ENCODE results near the gene LSM12. TPM values are rescaled to one million over a fixed set of nuclear protein-coding genes. Genes with fewer than 3 reads are reported as not detected.

The LSM12 gene
- total RNA-seq, 3 donors from 2014 or later, result 45.1 to 63.5 (median 48.2) TPM

DNA sequence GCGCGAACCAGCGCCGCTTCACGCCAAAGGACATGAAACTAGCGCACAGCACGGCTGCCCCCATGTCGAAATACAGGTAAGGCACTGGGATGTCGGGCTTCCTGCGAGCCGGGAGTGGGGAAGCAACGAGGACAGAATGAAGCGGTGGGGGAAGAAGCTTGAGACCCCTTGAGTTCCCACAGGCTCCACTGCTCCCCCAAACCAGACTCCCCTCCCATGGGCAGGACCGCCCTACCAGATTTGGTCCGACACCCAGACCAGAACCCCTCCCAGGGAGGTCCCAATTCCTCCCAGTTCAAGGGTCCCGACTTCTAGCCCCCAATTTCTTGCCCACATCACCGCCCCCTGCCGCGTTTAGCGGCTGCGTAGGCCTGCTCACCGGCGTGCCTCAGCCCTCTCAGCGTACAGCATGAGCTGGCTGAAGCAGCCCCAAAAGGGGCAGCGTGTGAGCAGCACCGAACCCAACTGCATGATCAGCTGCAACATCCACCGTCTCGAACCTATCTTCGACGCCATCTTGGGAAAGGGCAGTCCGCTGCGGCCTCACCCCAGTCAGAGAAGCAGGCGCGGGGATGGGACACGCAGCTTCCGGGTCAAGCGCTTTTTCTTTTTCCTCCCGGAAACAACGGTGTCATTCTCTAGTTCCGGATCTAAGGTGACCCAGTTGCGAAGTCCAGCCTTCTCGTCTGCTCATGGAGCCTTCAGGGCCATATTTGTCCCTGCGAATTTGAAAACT lies 51.9 kb downstream of the LSM12 start, which contains the start of gene TMEM101:
Gene TMEM101 (minus strand): TSS at position 527 of the 736 bp plus-strand sequence. CDS start 11 bp downstream, at position 516.
- intact Hi-C loops (cut with DNase I, micrococcal nuclease), result no loop called here
- H3K36me3 ChIP-seq (ENCODE audit: low read depth), result peaks cover 7% of the 10 kb centered on the region
- peak within 1 kb of the TSS; percentile 52 for H3K4me3 ChIP-seq
- no peaks in the 10 kb centered on the region for H3K9me3 ChIP-seq
- peak; percentile 91 to 94 (median 93) for DNase-seq
- H3K4me1 ChIP-seq (ENCODE audit: low read depth), result peaks cover 8% of the 10 kb centered on the region
- ATAC-seq, result peak; percentile 99
- TF ChIP-seq, protein P1, sequence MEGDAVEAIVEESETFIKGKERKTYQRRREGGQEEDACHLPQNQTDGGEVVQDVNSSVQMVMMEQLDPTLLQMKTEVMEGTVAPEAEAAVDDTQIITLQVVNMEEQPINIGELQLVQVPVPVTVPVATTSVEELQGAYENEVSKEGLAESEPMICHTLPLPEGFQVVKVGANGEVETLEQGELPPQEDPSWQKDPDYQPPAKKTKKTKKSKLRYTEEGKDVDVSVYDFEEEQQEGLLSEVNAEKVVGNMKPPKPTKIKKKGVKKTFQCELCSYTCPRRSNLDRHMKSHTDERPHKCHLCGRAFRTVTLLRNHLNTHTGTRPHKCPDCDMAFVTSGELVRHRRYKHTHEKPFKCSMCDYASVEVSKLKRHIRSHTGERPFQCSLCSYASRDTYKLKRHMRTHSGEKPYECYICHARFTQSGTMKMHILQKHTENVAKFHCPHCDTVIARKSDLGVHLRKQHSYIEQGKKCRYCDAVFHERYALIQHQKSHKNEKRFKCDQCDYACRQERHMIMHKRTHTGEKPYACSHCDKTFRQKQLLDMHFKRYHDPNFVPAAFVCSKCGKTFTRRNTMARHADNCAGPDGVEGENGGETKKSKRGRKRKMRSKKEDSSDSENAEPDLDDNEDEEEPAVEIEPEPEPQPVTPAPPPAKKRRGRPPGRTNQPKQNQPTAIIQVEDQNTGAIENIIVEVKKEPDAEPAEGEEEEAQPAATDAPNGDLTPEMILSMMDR (IDR thresholded peaks at IDR 0.05), result no peak

DNA sequence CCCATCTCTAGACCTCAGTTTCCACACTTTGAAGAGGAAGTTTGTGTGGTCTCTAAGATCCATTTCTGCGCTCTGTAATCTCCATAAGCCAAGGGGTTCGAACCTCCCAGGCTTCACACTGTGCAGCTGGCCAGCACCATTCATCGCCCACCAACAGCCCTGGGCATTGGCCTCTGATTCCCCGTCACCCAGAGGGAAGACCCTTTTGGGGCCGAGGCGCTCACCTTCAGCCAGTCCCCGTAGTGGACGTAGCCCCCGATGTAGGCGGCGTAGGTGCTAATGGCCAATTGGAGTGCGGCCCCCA lies 52.4 kb downstream of the LSM12 start:
- H3K4me1 ChIP-seq (ENCODE audit: low read depth), result peaks cover 8% of the 10 kb centered on the region
- intact Hi-C loops (cut with DNase I, micrococcal nuclease), result no loop called here

DNA sequence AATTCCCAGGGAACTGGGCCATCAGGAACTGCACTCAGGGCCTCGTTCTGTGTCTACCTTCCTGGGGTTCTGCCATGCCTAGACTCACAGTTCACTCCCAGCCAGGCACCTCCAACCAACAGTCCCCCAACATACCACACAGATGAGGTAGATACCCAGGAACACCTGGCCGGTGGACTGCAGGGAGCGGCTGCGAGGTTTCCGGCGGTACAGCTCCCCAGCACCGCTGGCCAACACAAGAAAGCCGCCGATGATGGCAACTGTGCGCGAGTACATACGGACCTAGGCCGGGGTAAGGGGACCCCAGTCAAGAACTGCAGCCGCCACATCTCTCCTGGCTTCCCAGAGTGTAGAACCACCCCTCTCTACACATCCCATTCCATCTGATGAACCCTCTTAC lies 53.6 kb downstream of the LSM12 start:
- H3K4me3 ChIP-seq, result no peak overlapping the region
- intact Hi-C loops (cut with DNase I, micrococcal nuclease), result no loop called here

More for the DNA sequence above, 52.4 kb downstream of the LSM12 start:
- peaks cover 7% of the 10 kb centered on the region for H3K36me3 ChIP-seq (ENCODE audit: low read depth)
- peak overlapping the region; percentile 52 for H3K4me3 ChIP-seq
- no peaks in the 10 kb centered on the region for H3K9me3 ChIP-seq
- ATAC-seq (peak; percentile 6), DNase-seq (no peak)
- TF ChIP-seq, protein P1 (IDR thresholded peaks at IDR 0.05), result no peak

DNA sequence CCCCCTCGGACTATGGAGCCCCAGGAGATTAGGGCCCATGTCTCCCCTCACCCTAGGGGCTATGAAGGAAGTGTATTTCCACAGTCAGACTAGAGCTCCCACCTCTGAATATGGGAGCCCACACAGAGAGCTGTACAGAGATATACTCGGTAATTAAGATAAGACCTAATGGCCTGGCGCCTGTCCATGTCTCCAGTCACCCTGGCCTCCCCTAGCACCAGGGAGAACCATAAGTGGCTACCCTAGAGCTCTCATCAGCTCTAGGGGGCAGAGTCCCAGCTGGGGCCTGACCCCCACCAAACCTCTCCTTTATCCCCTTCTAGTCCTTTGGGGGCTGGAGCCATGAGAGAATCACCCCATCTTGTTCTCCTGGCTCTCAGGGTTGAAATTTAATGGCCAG lies 54.1 kb downstream of the LSM12 start:
- peak in 1 of 3 donors; percentile 12 for DNase-seq
- H3K4me3 ChIP-seq, result no peak overlapping the region
- TF ChIP-seq, protein P1 (IDR thresholded peaks at IDR 0.05), result no peak
- H3K36me3 ChIP-seq (ENCODE audit: low read depth), result peaks cover 7% of the 10 kb centered on the region
- intact Hi-C loops (cut with DNase I, micrococcal nuclease), result no loop called here
- ATAC-seq, result no peak
- H3K4me1 ChIP-seq (ENCODE audit: low read depth), result peaks cover 18% of the 10 kb centered on the region
- no peaks in the 10 kb centered on the region for H3K9me3 ChIP-seq

More for the DNA sequence above, 53.6 kb downstream of the LSM12 start:
- DNase-seq (no peak), ATAC-seq (no peak)
- no peaks in the 10 kb centered on the region for H3K9me3 ChIP-seq
- H3K36me3 ChIP-seq (ENCODE audit: low read depth), result peaks cover 7% of the 10 kb centered on the region
- H3K4me1 ChIP-seq (ENCODE audit: low read depth), result peaks cover 13% of the 10 kb centered on the region
- TF ChIP-seq, protein P1 (IDR thresholded peaks at IDR 0.05), result no peak

DNA sequence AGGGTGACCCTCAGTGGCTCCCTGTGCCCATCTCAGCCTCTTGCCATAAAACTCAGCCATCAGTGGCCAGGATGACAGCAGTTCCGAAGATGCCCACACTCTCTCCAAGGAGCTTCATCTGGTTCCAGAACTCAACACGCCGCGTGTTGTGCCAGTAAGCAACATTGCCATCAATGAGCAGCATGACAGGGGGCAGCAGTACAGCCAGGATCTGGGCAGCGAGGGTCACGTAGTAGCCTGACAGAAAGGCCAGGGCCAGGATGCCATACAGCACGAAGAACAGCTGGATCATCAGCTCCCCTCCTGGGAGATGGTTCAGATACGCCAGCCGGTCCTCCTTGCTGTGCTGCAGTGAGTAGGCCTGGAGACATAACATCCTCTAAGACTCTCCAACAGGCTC lies 54.6 kb downstream of the LSM12 start:
- Histone ChIP-seq H3K4me1 (ENCODE audit: low read depth) (peaks cover 21% of the 10 kb centered on the region), H3K36me3 (ENCODE audit: low read depth) (peaks cover 7% of the 10 kb centered on the region), H3K4me3 (no peak overlapping the region), H3K9me3 (no peaks in the 10 kb centered on the region)
- TF ChIP-seq, protein P1 (IDR thresholded peaks at IDR 0.05), result no peak
- ATAC-seq, result no peak
- intact Hi-C loops (cut with DNase I, micrococcal nuclease), result no loop called here
- DNase-seq, result peak in 2 of 3 donors; percentile 25 to 38

Measured in mucosa of descending colon (tissue), 3 donors.